Prostate gland (tissue), 2 donors: ENCODE measurements around the gene TP53I13. TPM values are rescaled to one million over a fixed set of nuclear protein-coding genes. Genes with fewer than 3 reads are reported as not detected.

Experiments
- DNase-seq: peaks from one replicate; pipeline ENCODE4 v3.0.0-alpha.2; 2019; ENCODE audit warnings: low spot score
- H3K27ac ChIP-seq, 2 donors: fragments of 200-600 bp; sonication (generic); 2 replicates each; pipeline ENCODE4 v1.5.1; 2017 to 2019
- H3K27me3 ChIP-seq: fragments of 200-600 bp; sonication (generic); replicated peaks from 2 replicates; pipeline ENCODE4 v1.5.1; 2019; ENCODE audit not compliant: insufficient read depth
- H3K36me3 ChIP-seq, 2 donors: fragments of 200-600 bp; sonication (generic); 1 replicate in 1 of 2; 2 replicates in 1 of 2; pipeline versions ENCODE4 v1.5.1 to v1.8.1; 2017 to 2019
- H3K4me1 ChIP-seq: fragments of 200-600 bp; sonication (generic); replicated peaks from 2 replicates; pipeline ENCODE4 v1.5.1; 2019
- H3K4me3 ChIP-seq, 2 donors: fragments of 200-600 bp; sonication (generic); 2 replicates each; pipeline ENCODE4 v1.5.1; 2017 to 2019
- H3K9me3 ChIP-seq: fragments of 200-600 bp; sonication (generic); 2 replicates; pipeline ENCODE4 v1.5.1; 2017
- CTCF ChIP-seq, 4 experiments: fragments of 200-600 bp in 2 of 4; fragments of 450-650 bp in 2 of 4; sonication (generic) in 2 of 4; IDR thresholded peaks; 1 replicate in 3 of 4; 2 replicates in 1 of 4; pipeline ENCODE4 v1.5.1; 2016 to 2019; ENCODE audit warnings: antibody characterized with exemption in 4 of 4, mild to moderate bottlenecking in 2 of 4, moderate library complexity in 2 of 4
- POLR2A ChIP-seq: fragments of 450-650 bp; IDR thresholded peaks from one replicate; pipeline ENCODE4 v1.6.1; 2016; ENCODE audit warnings: antibody characterized with exemption, mild to moderate bottlenecking
- POLR2AphosphoS5 ChIP-seq: sonication (generic); formaldehyde crosslinking; IDR thresholded peaks from one replicate; pipeline ENCODE4 v1.6.1; 2017; ENCODE audit warnings: antibody characterized with exemption
- WGBS: methylation state at CpG from one replicate; pipeline ENCODE4 v1.1.5; 2018; 5-methylcytosine and 5-hydroxymethylcytosine counted together
- intact Hi-C: fragments of 100-400 bp; cut with DNase I; formaldehyde crosslinking; loops from one replicate; pipeline ENCODE4 v1.14.2; 2022
- total RNA-seq, 2 donors: library from RNA; depleted of rRNA; stranded (reverse); fragments of >200 nt; gene quantifications; one replicate each; pipeline ENCODE4 v1.1.0, GENCODE V29; 2016

Gene TP53I13
- total RNA-seq, 2 donors from 2014 or later = 52.5 to 82.0 TPM

GRCh38 chr17:29585080-29585751 is 16.7 kb downstream of the TP53I13 start:
- TF ChIP-seq POLR2A (no peak), POLR2AphosphoS5 (no peak), CTCF (IDR thresholded peaks at IDR 0.05) (peak in 1 of 4 experiments; percentile 24)
- H3K27me3 ChIP-seq = no peaks in the 10 kb centered on the region
- 82% methylated on average over 8 of the region's 8 CpGs for WGBS
- no peaks in the 10 kb centered on the region for H3K9me3 ChIP-seq
- no peaks in the 10 kb centered on the region for H3K36me3 ChIP-seq
- H3K4me3 ChIP-seq = no peak overlapping the region
- DNase-seq = no peak
- intact Hi-C loops = loop anchor here (10.0 kb wide), 1 partner anchor 520 kb away; no protein-coding TSS in a partner anchor
- no peak overlapping the region for H3K27ac ChIP-seq
- H3K4me1 ChIP-seq = peaks cover 13% of the 10 kb centered on the region

- Histone ChIP-seq H3K27me3 (no peaks in the 10 kb centered on the region), H3K4me1 (peaks cover 18% of the 10 kb centered on the region), H3K27ac (no peak overlapping the region), H3K4me3 (no peak overlapping the region), H3K9me3 (no peaks in the 10 kb centered on the region), H3K36me3 (no peaks in the 10 kb centered on the region)
- intact Hi-C loops = loop anchor here (10.0 kb wide), 1 partner anchor 518 kb away; no protein-coding TSS in a partner anchor
- no peak for DNase-seq
- 58% methylated on average over 9 of the region's 9 CpGs for WGBS
- TF ChIP-seq CTCF (IDR thresholded peaks at IDR 0.05) = no peak
- no peak for TF ChIP-seq POLR2AphosphoS5
- TF ChIP-seq POLR2A = no peak
Measured at GRCh38 chr17:29586676-29587469, 18.4 kb downstream of the TP53I13 start.

- WGBS = 71% methylated on average over 6 of the region's 6 CpGs
- peak overlapping the region in 1 of 2 donors; percentile 76 for H3K4me3 ChIP-seq
- H3K36me3 ChIP-seq = no peaks in the 10 kb centered on the region
- intact Hi-C loops = loop anchor here (10.0 kb wide), 1 partner anchor 517 kb away; no protein-coding TSS in a partner anchor
- H3K27ac ChIP-seq = no peak overlapping the region
- DNase-seq = no peak
- H3K27me3 ChIP-seq = no peaks in the 10 kb centered on the region
- no peaks in the 10 kb centered on the region for H3K9me3 ChIP-seq
- TF ChIP-seq POLR2A (no peak), CTCF (IDR thresholded peaks at IDR 0.05) (no peak), POLR2AphosphoS5 (no peak)
- H3K4me1 ChIP-seq = peaks cover 24% of the 10 kb centered on the region
Measured at GRCh38 chr17:29587591-29587990, 19.1 kb downstream of the TP53I13 start.

- no peak for TF ChIP-seq CTCF (IDR thresholded peaks at IDR 0.05)
- no peak for TF ChIP-seq POLR2AphosphoS5
- TF ChIP-seq POLR2A = no peak
- 43% methylated on average over 8 of the region's 8 CpGs for WGBS
Measured at GRCh38 chr17:29588017-29588561, 19.6 kb downstream of the TP53I13 start.

More at GRCh38 chr17:29588017-29588561, 19.6 kb downstream of the TP53I13 start:
- Histone ChIP-seq H3K36me3 (no peaks in the 10 kb centered on the region), H3K9me3 (no peaks in the 10 kb centered on the region), H3K4me3 (peak overlapping the region; percentile 72 to 76), H3K4me1 (peaks cover 24% of the 10 kb centered on the region), H3K27ac (peak overlapping the region; percentile 69 to 77), H3K27me3 (no peaks in the 10 kb centered on the region)
- intact Hi-C loops = loop anchor here (10.0 kb wide), 1 partner anchor 517 kb away; no protein-coding TSS in a partner anchor
- DNase-seq = no peak
